Smooth muscle cell (in vitro differentiated cells): ENCODE results near the gene DNAJB8. TPM values are rescaled to one million over a fixed set of nuclear protein-coding genes. Genes with fewer than 3 reads are reported as not detected.
A peak's percentile ranks its signal among the peaks of the same experiment; 100 is the strongest.

Experiments
- DNase-seq: peaks from one replicate; lab custom pipeline; 2025; ENCODE audit not compliant: unreplicated experiment; lab: John Stamatoyannopoulos, UW
- H2AFZ ChIP-seq: fragments of 200-600 bp; sonication (generic); 2 replicates; pipeline ENCODE4 v1.6.0; 2016; ENCODE audit warnings: antibody characterized with exemption, low read depth, mild to moderate bottlenecking
- H3F3A ChIP-seq: fragments of 200-600 bp; sonication (generic); 2 replicates; pipeline ENCODE4 v1.6.0; 2017; ENCODE audit warnings: antibody characterized with exemption, low read depth
- H3K27ac ChIP-seq: fragments of 200-600 bp; sonication (generic); 2 replicates; pipeline ENCODE4 v1.5.1; 2016; ENCODE audit warnings: low read depth, mild to moderate bottlenecking
- H3K27me3 ChIP-seq: fragments of 200-600 bp; sonication (generic); 2 replicates; pipeline ENCODE4 v1.6.1; 2016; ENCODE audit warnings: low read depth, mild to moderate bottlenecking
- H3K36me3 ChIP-seq: fragments of 200-600 bp; sonication (generic); 2 replicates; pipeline ENCODE4 v1.5.1; 2016; ENCODE audit warnings: low read depth
- H3K4me1 ChIP-seq: fragments of 200-600 bp; sonication (generic); 2 replicates; pipeline ENCODE4 v1.5.1; 2016; ENCODE audit warnings: low read depth
- H3K4me2 ChIP-seq: fragments of 200-600 bp; sonication (generic); 2 replicates; pipeline ENCODE4 v1.6.0; 2016; ENCODE audit warnings: mild to moderate bottlenecking
- H3K4me3 ChIP-seq: fragments of 200-600 bp; sonication (generic); 2 replicates; pipeline ENCODE4 v1.5.1; 2016; ENCODE audit warnings: mild to moderate bottlenecking
- H3K79me2 ChIP-seq: fragments of 200-600 bp; sonication (generic); 2 replicates; pipeline ENCODE4 v1.6.0; 2016; ENCODE audit warnings: low read depth, mild to moderate bottlenecking
- H3K9ac ChIP-seq: fragments of 200-600 bp; sonication (generic); 2 replicates; pipeline ENCODE4 v1.6.0; 2016; ENCODE audit warnings: low read depth
- H3K9me3 ChIP-seq: fragments of 200-600 bp; sonication (generic); replicated peaks from 2 replicates; pipeline ENCODE4 v1.5.1; 2016; ENCODE audit warnings: low read depth
- H4K20me1 ChIP-seq: fragments of 200-600 bp; sonication (generic); 2 replicates; pipeline ENCODE4 v1.6.0; 2016; ENCODE audit warnings: low read depth
- CTCF ChIP-seq: fragments of 200-600 bp; sonication (generic); IDR thresholded peaks from 2 replicates; pipeline ENCODE4 v1.5.1; 2017; ENCODE audit warnings: borderline replicate concordance, mild to moderate bottlenecking, antibody characterized with exemption; ENCODE audit not compliant: insufficient read depth, poor library complexity, severe bottlenecking
- WGBS: methylation state at CpG from one replicate; pipeline ENCODE4 v1.1.7; 2016; ENCODE audit warnings: low lambda C conversion rate; 5-methylcytosine and 5-hydroxymethylcytosine counted together
- polyA plus RNA-seq: library from polyadenylated mRNA; unstranded; fragments of >200 nt; fragmentation: Nextera tagmentation; extraction: Ambion mirVana; gene quantifications from 2 replicates; pipeline ENCODE4 v1.2.1, GENCODE V29; 2016
- total RNA-seq: library from RNA; depleted of rRNA; stranded (reverse); fragments of >200 nt; gene quantifications from 2 replicates; pipeline ENCODE4 v1.2.3, GENCODE V29; 2014

DNAJB8 gene
- total and polyA plus RNA-seq, 2 experiments from 2014 or later = not detected

- H3K27me3 ChIP-seq = peaks cover 38% of the 10 kb centered on the region
- no peak for DNase-seq
- no peaks in the 10 kb centered on the region for H3K9me3 ChIP-seq
- no peak overlapping the region for H3K4me2 ChIP-seq
- H3K79me2 ChIP-seq = no peaks in the 10 kb centered on the region
- no peak for TF ChIP-seq CTCF
- no peaks in the 10 kb centered on the region for H3K36me3 ChIP-seq
- H3F3A ChIP-seq = peaks cover 4% of the 10 kb centered on the region
- no peak overlapping the region for H3K27ac ChIP-seq
- no peak overlapping the region for H3K4me3 ChIP-seq
- H4K20me1 ChIP-seq = no peaks in the 10 kb centered on the region
- peaks cover 4% of the 10 kb centered on the region for H3K4me1 ChIP-seq
- 47% methylated on average over 2 of the region's 2 CpGs for WGBS
- no peak overlapping the region for H3K9ac ChIP-seq
- H2AFZ ChIP-seq = no peak overlapping the region
These were observed 32.9 kb downstream of the DNAJB8 start for GRCh38 chr3:128433837-128434165.

GRCh38 chr3:128432971-128433836 is 33.5 kb downstream of the DNAJB8 start:
- Histone ChIP-seq H3K27me3 (peaks cover 38% of the 10 kb centered on the region), H3K4me3 (peak overlapping the region; percentile 47), H3K36me3 (no peaks in the 10 kb centered on the region), H2AFZ (no peak overlapping the region), H4K20me1 (no peaks in the 10 kb centered on the region), H3F3A (peaks cover 4% of the 10 kb centered on the region), H3K4me2 (peak overlapping the region; percentile 90), H3K9me3 (no peaks in the 10 kb centered on the region), H3K27ac (no peak overlapping the region), H3K9ac (no peak overlapping the region), H3K79me2 (no peaks in the 10 kb centered on the region), H3K4me1 (peaks cover 4% of the 10 kb centered on the region)
- no peak for TF ChIP-seq CTCF
- no peak for DNase-seq
- WGBS = 28% methylated on average over 15 of the region's 53 CpGs

GRCh38 chr3:128432301-128432970 is 34.3 kb downstream of the DNAJB8 start:
- H3K4me3 ChIP-seq = peak overlapping the region; percentile 47
- H3F3A ChIP-seq = peaks cover 4% of the 10 kb centered on the region
- no peak for TF ChIP-seq CTCF
- 12% methylated on average over 29 of the region's 43 CpGs for WGBS
- H3K27me3 ChIP-seq = peaks cover 38% of the 10 kb centered on the region
- no peak overlapping the region for H2AFZ ChIP-seq
- peak overlapping the region; percentile 90 for H3K4me2 ChIP-seq
- no peak for DNase-seq
- no peaks in the 10 kb centered on the region for H3K9me3 ChIP-seq
- H3K79me2 ChIP-seq = no peaks in the 10 kb centered on the region
- no peaks in the 10 kb centered on the region for H4K20me1 ChIP-seq
- no peaks in the 10 kb centered on the region for H3K36me3 ChIP-seq
- H3K4me1 ChIP-seq = peaks cover 4% of the 10 kb centered on the region
- H3K27ac ChIP-seq = no peak overlapping the region
- H3K9ac ChIP-seq = no peak overlapping the region
